K562 (cell line): ENCODE results near the gene CHD5. TPM values are rescaled to one million over a fixed set of nuclear protein-coding genes. Genes with fewer than 3 reads are reported as not detected.
A peak's percentile ranks its signal among the peaks of the same experiment; 100 is the strongest.

ENCODE experiments used
- ATAC-seq: fragments of 200-7000 bp; cut with Tn5 transposase; 3 replicates; pipeline ENCODE4 v1.9.1; 2020; ENCODE audit warnings: moderate library complexity
- BruUV-seq: library from RNA; stranded (reverse); fragments of 400-500 nt; replicated peaks from 2 replicates; lab custom pipeline; 2021; lab: Mats Ljungman, UMichigan
- CTCF ChIA-PET: fragments of 300-600 bp; formaldehyde crosslinking; extraction: SDS; loops from one replicate; lab custom pipeline; 2021; ENCODE audit warnings: low intra/inter-chr PET ratio; lab: Yijun Ruan, JAX
- POLR2A ChIA-PET: fragments of 300-600, 350-650 bp; sonication (Branson Sonifier 250); formaldehyde crosslinking; extraction: SDS; loops from one replicate; lab custom pipeline; 2021; ENCODE audit warnings: antibody characterized with exemption, inconsistent platforms; lab: Yijun Ruan, JAX
- DNase-seq, 4 experiments: peaks; one replicate each; pipeline versions ENCODE4 v3.0.0 to v3.0.0-alpha.2; 2011 to 2018; ENCODE audit warnings: low spot score in 3 of 4, mixed read lengths in 3 of 4; ENCODE audit errors: extremely low read depth in 1 of 4
- FAIRE-seq: peaks from 2 replicates; lab custom pipeline; 2011; peaks lifted over from hg19 to GRCh38; lab: Jason Lieb, UNC
- H2AFZ ChIP-seq: 2 replicates; pipeline ENCODE4 v1.6.0; 2011; ENCODE audit warnings: low read depth, low read length, control low read depth, inconsistent platforms
- H3K27ac ChIP-seq: fragments of 200-600 bp; 3 replicates; pipeline ENCODE4 v1.8.0; 2011; ENCODE audit warnings: low read depth, mild to moderate bottlenecking, control low read depth, inconsistent platforms, low read length, moderate library complexity, mixed read lengths; ENCODE audit errors: extremely low read depth
- H3K27me3 ChIP-seq, 2 experiments: fragments of 300-600 bp in 1 of 2; 2 replicates in 1 of 2; 3 replicates in 1 of 2; pipeline versions ENCODE4 v1.6.0 to v1.8.0; 2011; ENCODE audit warnings: inconsistent platforms in 2 of 2, low read length in 2 of 2, mild to moderate bottlenecking in 1 of 2, mixed read lengths in 1 of 2, moderate library complexity in 1 of 2; ENCODE audit not compliant: control insufficient read depth in 2 of 2, insufficient read depth in 2 of 2
- H3K36me3 ChIP-seq: fragments of 300-600 bp; 3 replicates; pipeline ENCODE4 v1.8.0; 2011; ENCODE audit warnings: mild to moderate bottlenecking, low read length, inconsistent platforms; ENCODE audit not compliant: control insufficient read depth, insufficient read depth
- H3K4me1 ChIP-seq, 2 experiments: fragments of 200-600 bp in 1 of 2; replicated peaks in 1 of 2; 2 replicates in 1 of 2; 3 replicates in 1 of 2; pipeline versions ENCODE4 v1.5.1 to v1.8.0; 2011; ENCODE audit warnings: inconsistent platforms in 2 of 2, low read length in 2 of 2, mild to moderate bottlenecking in 1 of 2, mixed read lengths in 1 of 2, moderate library complexity in 1 of 2; ENCODE audit not compliant: control insufficient read depth in 2 of 2, insufficient read depth in 2 of 2
- H3K4me2 ChIP-seq: 2 replicates; pipeline ENCODE4 v1.6.1; 2011; ENCODE audit warnings: low read length, control low read depth, inconsistent platforms, mixed read lengths; ENCODE audit not compliant: insufficient read depth
- H3K4me3 ChIP-seq: fragments of 200-600 bp; sonication (generic), shearing (Covaris generic); 2 replicates; pipeline ENCODE4 v1.5.1; 2016; ENCODE audit warnings: control low read depth, inconsistent platforms
- H3K79me2 ChIP-seq: fragments of 200-600 bp; 3 replicates; pipeline ENCODE4 v1.8.0; 2011; ENCODE audit warnings: low read length, inconsistent platforms; ENCODE audit not compliant: control insufficient read depth, insufficient read depth
- H3K9ac ChIP-seq, 2 experiments: 2 replicates each; pipeline versions ENCODE4 v1.6.0 to v1.6.1; 2011; ENCODE audit warnings: low read depth in 2 of 2, low read length in 2 of 2, control low read depth in 1 of 2, inconsistent platforms in 1 of 2, mild to moderate bottlenecking in 1 of 2, mixed read lengths in 1 of 2; ENCODE audit not compliant: insufficient read depth in 1 of 2
- H3K9me1 ChIP-seq: one replicate; pipeline ENCODE4 v1.6.0; 2011; ENCODE audit warnings: inconsistent platforms, mild to moderate bottlenecking, low read length, moderate library complexity; ENCODE audit not compliant: control insufficient read depth, insufficient read depth
- H3K9me3 ChIP-seq: replicated peaks from 2 replicates; pipeline ENCODE4 v1.5.1; 2011; ENCODE audit warnings: low read depth, low read length, inconsistent platforms; ENCODE audit not compliant: control insufficient read depth, insufficient read depth
- H4K20me1 ChIP-seq: replicated peaks from 2 replicates; pipeline ENCODE4 v1.6.1; 2011; ENCODE audit warnings: low read length, inconsistent platforms, mixed read lengths; ENCODE audit not compliant: control insufficient read depth, insufficient read depth
- CHD1 ChIP-seq: fragments of 200-600 bp; sonication (generic); IDR thresholded peaks from one replicate; pipeline ENCODE4 v1.6.1; 2012; ENCODE audit warnings: mild to moderate bottlenecking, moderate library complexity, low read length, inconsistent platforms
- KDM1A ChIP-seq, 2 experiments: fragments of 450-650 bp; IDR thresholded peaks; 2 replicates each; pipeline ENCODE4 v1.6.1; 2016; ENCODE audit warnings: mild to moderate bottlenecking in 2 of 2
- MBD2 ChIP-seq: sonication (generic); IDR thresholded peaks from 2 replicates; pipeline ENCODE4 v1.6.1; 2016; ENCODE audit warnings: low read depth, borderline replicate concordance
- NFE2 ChIP-seq: IDR thresholded peaks from 2 replicates; pipeline ENCODE4 v1.6.1; 2014; ENCODE audit warnings: antibody characterized with exemption, low read depth
- NFE2L1 ChIP-seq: fragments of 450-650 bp; IDR thresholded peaks from 2 replicates; pipeline ENCODE4 v1.6.1; 2016; ENCODE audit warnings: missing genetic modification characterization, low read depth, mild to moderate bottlenecking, missing compliant biosample characterization, moderate library complexity, borderline replicate concordance
- NFIC ChIP-seq: fragments of 450-650 bp; IDR thresholded peaks from 2 replicates; pipeline ENCODE4 v1.6.1; 2017; ENCODE audit warnings: mild to moderate bottlenecking, inconsistent platforms
- PBX2 ChIP-seq, 2 experiments: IDR thresholded peaks in 1 of 2; conservative IDR thresholded peaks in 1 of 2; 2 replicates each; pipeline ENCODE4 v1.6.1; 2016; ENCODE audit warnings: low read depth in 2 of 2, mild to moderate bottlenecking in 1 of 2, missing compliant biosample characterization in 1 of 2, missing genetic modification characterization in 1 of 2, moderate library complexity in 1 of 2
- RBFOX2 ChIP-seq: fragments of 200-400 bp; formaldehyde crosslinking; IDR thresholded peaks from 2 replicates; pipeline ENCODE4 v1.6.1; 2017; ENCODE audit warnings: low read depth, mild to moderate bottlenecking, low read length, moderate library complexity
- RCOR1 ChIP-seq, 2 experiments: IDR thresholded peaks; 2 replicates each; pipeline ENCODE4 v1.6.1; 2012; ENCODE audit warnings: low read depth in 2 of 2, low read length in 2 of 2, borderline replicate concordance in 1 of 2, improper control_type of control experiment in 1 of 2
- SMAD4 ChIP-seq: fragments of 250-450 bp; sonication (Bioruptor Pico); conservative IDR thresholded peaks from 2 replicates; pipeline ENCODE4 v1.8.0; 2021; ENCODE audit warnings: inconsistent platforms, mild to moderate bottlenecking, moderate library complexity
- SMARCC2 ChIP-seq: fragments of 450-650 bp; IDR thresholded peaks from 2 replicates; pipeline ENCODE4 v1.6.1; 2017; ENCODE audit warnings: antibody characterized with exemption, moderate library complexity, mild to moderate bottlenecking, low read depth
- TCF3 ChIP-seq: sonication (generic); formaldehyde crosslinking; IDR thresholded peaks from 2 replicates; pipeline ENCODE4 v1.4.0; 2020; ENCODE audit warnings: mild to moderate bottlenecking, missing genetic modification reagents
- TEAD2 ChIP-seq: fragments of 450-650 bp; IDR thresholded peaks from 2 replicates; pipeline ENCODE4 v1.6.1; 2016; ENCODE audit warnings: missing genetic modification characterization, control low read depth, missing compliant biosample characterization
- ZNF551 ChIP-seq: fragments of 250-450 bp; sonication (Bioruptor Pico); IDR thresholded peaks from 2 replicates; pipeline ENCODE4 v1.5.0; 2021; ENCODE audit warnings: mild to moderate bottlenecking, moderate library complexity
- WGBS: fragments of 100-300 bp; shearing (Covaris generic); methylation state at CpG from one replicate; pipeline ENCODE4 v1.1.6; 2016; ENCODE audit warnings: low coverage, mixed read lengths; ENCODE audit not compliant: insufficient coverage; ENCODE audit errors: missing lambda C conversion rate; 5-methylcytosine and 5-hydroxymethylcytosine counted together
- in situ Hi-C: fragments of 300-500 bp; cut with MboI; formaldehyde crosslinking; loops from 4 replicates; pipeline ENCODE4 v1.15.0; 2018; ENCODE audit warnings: inconsistent platforms, mixed read lengths
- intact Hi-C: fragments of 100-400 bp; cut with micrococcal nuclease; formaldehyde crosslinking; loops from 2 replicates; pipeline ENCODE4 v1.14.2; 2022
- polyA plus RNA-seq, 8 experiments: library from polyadenylated mRNA; depleted of rRNA in 4 of 8; stranded (reverse) in 5 of 8; unstranded in 3 of 8; fragments of >200 nt; fragmentation: Nextera tagmentation in 2 of 8; fragmentation: Illumina TruSeq in 1 of 8; extraction: Ambion mirVana in 2 of 8; extraction: Trizol in 1 of 8; gene quantifications; 2 replicates each; pipeline versions ENCODE4 v1.2.1 to v1.2.3, GENCODE V29; 2011 to 2014; ENCODE audit warnings: inconsistent platforms in 1 of 8, missing spikeins in 1 of 8
- total RNA-seq, 7 experiments: library from RNA; depleted of rRNA in 6 of 7; stranded (reverse); fragments of >200 nt in 6 of 7; fragmentation: Illumina TruSeq in 2 of 7; extraction: Trizol in 2 of 7; gene quantifications; 2 replicates each; pipeline versions ENCODE4 v1.2.1 to v1.2.3, GENCODE V29; 2011 to 2021; ENCODE audit warnings: low replicate concordance in 1 of 7
- TF ChIP-seq, protein P1 (sequence below): fragments of 250-450 bp; sonication (Bioruptor Pico); IDR thresholded peaks from 2 replicates; pipeline ENCODE4 v1.6.1; 2021; ENCODE audit warnings: mild to moderate bottlenecking
- TF ChIP-seq, protein P2 (sequence below): IDR thresholded peaks from 3 replicates; pipeline ENCODE4 v1.6.1; 2011; ENCODE audit warnings: borderline replicate concordance, mild to moderate bottlenecking, moderate library complexity; ENCODE audit not compliant: insufficient read length; ENCODE audit errors: extremely low read depth

CHD5 gene
- total and polyA plus RNA-seq, 9 of the 15 experiments (the other 6 are each of a cell fraction or from before 2014, with no cell fraction given) = 0.03 to 0.52 (median 0.11) TPM; not detected in 2

- WGBS = under 1% methylated on average over 12 of the region's 12 CpGs
- BruUV-seq = no TSS peak
- FAIRE-seq = peak; percentile 15
- Histone ChIP-seq H4K20me1 (peaks cover 50% of the 10 kb centered on the region), H3K27ac (no peak overlapping the region), H3K27me3 (peaks cover 75 to 86% of the 10 kb centered on the region in 2 experiments), H3K9me3 (no peaks in the 10 kb centered on the region), H3K9ac (no peak overlapping the region), H3K36me3 (no peaks in the 10 kb centered on the region), H3K4me1 (peaks cover 0 to 12% of the 10 kb centered on the region in 2 experiments; a peak in 1 of 5 replicates), H2AFZ (no peak overlapping the region), H3K9me1 (no peaks in the 10 kb centered on the region), H3K4me2 (no peak overlapping the region), H3K79me2 (no peaks in the 10 kb centered on the region), H3K4me3 (no peak overlapping the region)
- intact Hi-C loops (no loop called here), in situ Hi-C loops (no loop called here)
- ChIA-PET CTCF (no interaction called here), POLR2A (interaction anchor here (0.7 to 1.9 kb wide), 7 partner anchors 8 to 158 kb away, joined by 3 to 7 read pairs (median 5); no protein-coding TSS in a partner anchor)
- ATAC-seq = no peak
- DNase-seq = no peak
- no peak for TF ChIP-seq MBD2
- TF ChIP-seq SMARCC2 = no peak
- TF ChIP-seq, protein P1, sequence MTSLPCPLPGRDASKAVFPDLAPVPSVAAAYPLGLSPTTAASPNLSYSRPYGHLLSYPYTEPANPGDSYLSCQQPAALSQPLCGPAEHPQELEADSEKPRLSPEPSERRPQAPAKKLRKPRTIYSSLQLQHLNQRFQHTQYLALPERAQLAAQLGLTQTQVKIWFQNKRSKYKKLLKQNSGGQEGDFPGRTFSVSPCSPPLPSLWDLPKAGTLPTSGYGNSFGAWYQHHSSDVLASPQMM (CRISPR knock-in tag) = no peak
- TF ChIP-seq KDM1A (IDR thresholded peaks at IDR 0.05) = peak; percentile 82 to 92
- TF ChIP-seq NFE2L1 (tag) = no peak
- TF ChIP-seq SMAD4 = no peak
- TF ChIP-seq ZNF551 = no peak
- TF ChIP-seq TEAD2 (tag) = no peak
- TF ChIP-seq RCOR1 (IDR thresholded peaks at IDR 0.05; ENCODE audit: borderline replicate concordance in 1 of 2, low read depth in 2 of 2, low read length in 2 of 2) = peak in 1 of 2 experiments; percentile 60; a peak in 2 of 4 replicates
- TF ChIP-seq PBX2 (CRISPR knock-in tag; IDR thresholded peaks at IDR 0.05; ENCODE audit: low read depth) = no peak
- TF ChIP-seq PBX2 (tag; conservative IDR thresholded peaks at IDR 0.05; ENCODE audit: low read depth) = no peak
- TF ChIP-seq NFE2 = 0 out of 2 replicates have a peak, but pooled peaks have one; percentile 15
- TF ChIP-seq, protein P2, sequence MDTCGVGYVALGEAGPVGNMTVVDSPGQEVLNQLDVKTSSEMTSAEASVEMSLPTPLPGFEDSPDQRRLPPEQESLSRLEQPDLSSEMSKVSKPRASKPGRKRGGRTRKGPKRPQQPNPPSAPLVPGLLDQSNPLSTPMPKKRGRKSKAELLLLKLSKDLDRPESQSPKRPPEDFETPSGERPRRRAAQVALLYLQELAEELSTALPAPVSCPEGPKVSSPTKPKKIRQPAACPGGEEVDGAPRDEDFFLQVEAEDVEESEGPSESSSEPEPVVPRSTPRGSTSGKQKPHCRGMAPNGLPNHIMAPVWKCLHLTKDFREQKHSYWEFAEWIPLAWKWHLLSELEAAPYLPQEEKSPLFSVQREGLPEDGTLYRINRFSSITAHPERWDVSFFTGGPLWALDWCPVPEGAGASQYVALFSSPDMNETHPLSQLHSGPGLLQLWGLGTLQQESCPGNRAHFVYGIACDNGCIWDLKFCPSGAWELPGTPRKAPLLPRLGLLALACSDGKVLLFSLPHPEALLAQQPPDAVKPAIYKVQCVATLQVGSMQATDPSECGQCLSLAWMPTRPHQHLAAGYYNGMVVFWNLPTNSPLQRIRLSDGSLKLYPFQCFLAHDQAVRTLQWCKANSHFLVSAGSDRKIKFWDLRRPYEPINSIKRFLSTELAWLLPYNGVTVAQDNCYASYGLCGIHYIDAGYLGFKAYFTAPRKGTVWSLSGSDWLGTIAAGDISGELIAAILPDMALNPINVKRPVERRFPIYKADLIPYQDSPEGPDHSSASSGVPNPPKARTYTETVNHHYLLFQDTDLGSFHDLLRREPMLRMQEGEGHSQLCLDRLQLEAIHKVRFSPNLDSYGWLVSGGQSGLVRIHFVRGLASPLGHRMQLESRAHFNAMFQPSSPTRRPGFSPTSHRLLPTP = no peak
- TF ChIP-seq RBFOX2 = no peak
- no peak for TF ChIP-seq NFIC
- TF ChIP-seq TCF3 = no peak
- no peak for TF ChIP-seq CHD1
Measured at GRCh38 chr1:6083801-6084446, 96.2 kb downstream of the CHD5 start.
